IPS-15b (cell line): ENCODE data around the gene L3MBTL2.
A peak's percentile ranks its signal among the peaks of the same experiment; 100 is the strongest.

ENCODE experiments used
- H3K27me3 ChIP-seq: one replicate; pipeline ENCODE4 v1.6.1; 2013; ENCODE audit warnings: low read length; ENCODE audit not compliant: control insufficient read depth, insufficient read depth
- H3K36me3 ChIP-seq: one replicate; pipeline ENCODE4 v1.6.1; 2013; ENCODE audit warnings: low read length; ENCODE audit not compliant: control insufficient read depth, insufficient read depth
- H3K4me1 ChIP-seq: one replicate; pipeline ENCODE4 v1.6.1; 2013; ENCODE audit warnings: mild to moderate bottlenecking, low read length; ENCODE audit not compliant: control insufficient read depth, insufficient read depth
- H3K4me3 ChIP-seq: one replicate; pipeline ENCODE4 v1.5.1; 2013; ENCODE audit warnings: low read depth, low read length
- H3K9ac ChIP-seq: one replicate; pipeline ENCODE4 v1.6.1; 2013; ENCODE audit warnings: low read depth, mild to moderate bottlenecking, low read length
- H3K9me3 ChIP-seq: one replicate; pipeline ENCODE4 v1.6.1; 2013; ENCODE audit warnings: mild to moderate bottlenecking, low read length; ENCODE audit not compliant: control insufficient read depth, insufficient read depth

The L3MBTL2 gene

DNA sequence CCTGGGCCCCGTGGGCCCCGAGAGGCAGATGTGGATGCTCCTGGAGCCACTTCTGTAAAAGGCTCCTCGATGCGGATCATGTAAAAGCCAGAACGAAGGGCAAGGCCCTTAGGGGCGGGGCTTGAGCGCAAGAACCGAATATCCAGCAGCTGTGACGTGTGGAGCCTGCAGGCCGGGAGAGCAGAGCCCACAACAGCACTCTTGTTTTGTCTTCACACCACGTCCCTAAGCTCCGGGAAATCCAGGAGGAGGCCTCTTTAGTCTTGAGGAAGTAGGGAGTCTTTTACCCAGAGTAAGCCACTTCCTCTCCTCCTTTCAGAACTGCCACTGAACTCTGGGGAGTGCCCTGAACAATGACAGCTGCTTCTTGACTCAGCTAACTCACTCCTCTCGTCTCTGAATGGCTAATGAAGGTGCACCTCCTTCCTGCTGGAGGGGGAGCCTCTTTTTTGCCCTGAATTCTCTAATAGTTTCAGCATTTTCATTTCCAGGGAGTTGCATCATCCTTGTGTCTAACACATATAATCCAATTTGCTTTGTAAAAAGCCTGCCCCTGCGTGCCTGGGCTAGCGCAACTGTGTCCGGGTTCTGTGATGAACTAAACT lies 12.5 kb downstream of the L3MBTL2 start:
- H3K9me3 ChIP-seq, result no peaks in the 10 kb centered on the region
- H3K4me1 ChIP-seq, result peaks cover 10% of the 10 kb centered on the region
- no peak overlapping the region for H3K4me3 ChIP-seq
- H3K27me3 ChIP-seq, result no peaks in the 10 kb centered on the region
- peak overlapping the region; percentile 37 for H3K9ac ChIP-seq
- peaks cover 43% of the 10 kb centered on the region for H3K36me3 ChIP-seq

DNA sequence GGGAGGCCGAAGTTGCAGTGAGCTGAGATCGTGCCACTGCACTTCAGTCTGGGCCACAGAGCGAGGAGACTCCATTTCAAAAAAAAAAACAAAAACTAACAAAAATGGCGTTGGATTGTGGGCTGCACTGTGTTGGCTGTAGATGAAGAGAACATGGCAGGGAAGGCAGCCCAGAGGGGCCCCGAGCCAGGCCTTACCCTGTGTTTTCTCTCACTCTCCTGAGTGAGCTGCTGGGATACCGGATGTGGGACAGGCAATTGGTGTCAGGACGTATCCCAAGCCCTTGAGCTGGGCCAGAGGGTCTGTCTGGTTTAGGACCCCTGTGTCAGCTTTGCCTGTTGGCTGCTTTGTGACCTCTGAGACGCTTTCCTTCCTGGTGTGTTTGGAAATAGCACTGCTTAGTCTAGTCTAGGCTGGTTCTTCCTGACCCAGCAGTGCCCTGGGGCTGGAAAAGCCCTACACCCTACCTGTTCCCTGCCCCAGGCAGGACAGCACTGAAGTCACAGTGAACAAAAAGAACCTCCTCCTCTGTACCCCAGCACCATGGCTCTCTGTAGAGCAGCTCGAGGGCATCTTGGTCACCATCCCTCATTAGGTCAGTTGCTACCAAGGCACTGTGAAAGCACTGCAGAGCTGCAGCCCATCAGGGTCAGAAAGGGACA lies 17.9 kb downstream of the L3MBTL2 start:
- no peaks in the 10 kb centered on the region for H3K27me3 ChIP-seq
- H3K36me3 ChIP-seq, result peaks cover 65% of the 10 kb centered on the region

DNA sequence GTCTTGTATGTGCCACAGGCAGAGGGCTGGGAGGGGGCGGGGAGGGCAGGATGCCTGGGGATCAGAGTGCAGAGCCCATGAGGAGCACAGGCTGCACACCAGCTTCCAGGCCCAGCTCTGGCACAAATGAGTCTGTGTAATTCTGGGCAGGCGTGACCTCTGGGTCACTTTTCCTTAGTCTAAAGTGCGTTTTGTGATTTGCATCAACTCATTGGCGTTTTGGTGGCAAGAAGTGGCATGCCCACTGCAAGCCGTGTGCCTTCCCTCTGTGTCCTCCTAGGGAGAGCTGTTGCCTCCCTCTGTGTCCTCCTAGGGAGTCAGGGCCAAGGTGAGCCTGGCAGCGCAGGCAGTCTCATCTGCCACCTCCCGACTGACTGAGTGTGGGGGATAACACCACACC lies 18.4 kb downstream of the L3MBTL2 start:
- Histone ChIP-seq H3K9me3 (no peaks in the 10 kb centered on the region), H3K36me3 (peaks cover 66% of the 10 kb centered on the region), H3K4me1 (no peaks in the 10 kb centered on the region), H3K9ac (no peak overlapping the region), H3K4me3 (no peak overlapping the region), H3K27me3 (no peaks in the 10 kb centered on the region)

More for the DNA sequence above, 17.9 kb downstream of the L3MBTL2 start:
- no peak overlapping the region for H3K4me3 ChIP-seq
- no peaks in the 10 kb centered on the region for H3K9me3 ChIP-seq
- H3K9ac ChIP-seq, result no peak overlapping the region
- H3K4me1 ChIP-seq, result no peaks in the 10 kb centered on the region

DNA sequence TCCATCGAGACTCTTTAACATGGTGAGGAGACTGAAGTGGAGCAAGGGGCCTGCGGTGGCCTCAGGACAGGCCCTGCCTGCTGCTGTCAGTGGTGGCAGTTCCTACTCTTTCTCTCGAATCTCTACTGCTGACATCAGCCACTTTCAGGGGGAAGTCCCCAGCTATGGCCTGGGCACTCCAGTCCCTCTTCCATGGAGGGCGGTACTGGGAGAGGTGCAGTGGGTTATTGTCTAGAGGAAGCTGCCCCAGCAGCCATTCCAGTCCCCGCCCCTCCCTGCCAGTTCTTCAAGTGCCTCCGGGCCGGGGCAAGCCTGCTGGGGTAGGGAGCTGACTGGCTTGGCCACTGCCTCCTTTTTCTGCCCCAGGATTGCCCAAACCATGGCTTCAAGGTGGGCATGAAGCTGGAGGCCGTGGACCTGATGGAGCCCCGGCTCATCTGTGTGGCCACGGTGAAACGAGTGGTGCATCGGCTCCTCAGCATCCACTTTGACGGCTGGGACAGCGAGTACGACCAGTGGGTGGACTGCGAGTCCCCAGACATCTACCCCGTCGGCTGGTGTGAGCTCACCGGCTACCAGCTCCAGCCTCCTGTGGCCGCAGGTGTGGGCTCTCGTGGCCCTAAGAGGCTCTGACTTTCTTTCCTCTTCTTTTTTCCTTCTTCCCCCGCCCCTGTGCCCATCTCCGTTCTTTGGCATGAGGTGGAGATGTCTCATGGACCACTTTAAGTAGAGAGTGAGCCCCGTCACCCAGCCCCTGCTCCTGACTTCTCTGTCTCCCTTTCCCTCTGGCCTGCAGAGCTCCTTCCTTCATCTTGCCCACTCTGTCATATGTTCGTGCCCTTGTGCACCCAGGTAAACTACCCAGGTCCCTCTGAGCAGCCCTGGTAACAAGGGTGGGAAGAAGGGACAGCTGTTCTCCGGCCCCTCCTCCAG lies 21.9 kb downstream of the L3MBTL2 start:
- no peaks in the 10 kb centered on the region for H3K27me3 ChIP-seq
- no peak overlapping the region for H3K9ac ChIP-seq
- no peaks in the 10 kb centered on the region for H3K4me1 ChIP-seq
- H3K36me3 ChIP-seq, result peaks cover 64% of the 10 kb centered on the region
- no peak overlapping the region for H3K4me3 ChIP-seq
- no peaks in the 10 kb centered on the region for H3K9me3 ChIP-seq

DNA sequence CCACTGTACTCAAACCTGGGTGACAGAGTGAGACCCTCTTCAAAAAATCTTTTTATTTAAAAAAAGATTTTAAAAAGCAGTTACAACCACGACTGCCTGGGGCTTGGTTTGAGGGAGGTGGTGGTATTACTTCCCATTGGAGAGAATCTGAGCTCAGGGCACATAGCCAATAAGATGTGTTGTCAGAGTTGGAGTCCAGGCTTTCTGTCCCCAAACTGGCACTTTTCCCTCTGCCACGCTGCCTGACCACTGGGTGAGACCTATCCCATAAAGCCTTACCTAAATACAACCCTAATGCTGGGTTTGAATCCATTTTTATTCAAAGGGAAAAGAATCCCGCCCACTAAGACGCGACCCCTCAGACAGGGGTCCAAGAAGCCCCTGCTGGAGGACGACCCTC lies 24.1 kb downstream of the L3MBTL2 start:
- Histone ChIP-seq H3K27me3 (no peaks in the 10 kb centered on the region), H3K4me3 (no peak overlapping the region), H3K9me3 (no peaks in the 10 kb centered on the region), H3K36me3 (peaks cover 44% of the 10 kb centered on the region), H3K9ac (no peak overlapping the region), H3K4me1 (no peaks in the 10 kb centered on the region)

DNA sequence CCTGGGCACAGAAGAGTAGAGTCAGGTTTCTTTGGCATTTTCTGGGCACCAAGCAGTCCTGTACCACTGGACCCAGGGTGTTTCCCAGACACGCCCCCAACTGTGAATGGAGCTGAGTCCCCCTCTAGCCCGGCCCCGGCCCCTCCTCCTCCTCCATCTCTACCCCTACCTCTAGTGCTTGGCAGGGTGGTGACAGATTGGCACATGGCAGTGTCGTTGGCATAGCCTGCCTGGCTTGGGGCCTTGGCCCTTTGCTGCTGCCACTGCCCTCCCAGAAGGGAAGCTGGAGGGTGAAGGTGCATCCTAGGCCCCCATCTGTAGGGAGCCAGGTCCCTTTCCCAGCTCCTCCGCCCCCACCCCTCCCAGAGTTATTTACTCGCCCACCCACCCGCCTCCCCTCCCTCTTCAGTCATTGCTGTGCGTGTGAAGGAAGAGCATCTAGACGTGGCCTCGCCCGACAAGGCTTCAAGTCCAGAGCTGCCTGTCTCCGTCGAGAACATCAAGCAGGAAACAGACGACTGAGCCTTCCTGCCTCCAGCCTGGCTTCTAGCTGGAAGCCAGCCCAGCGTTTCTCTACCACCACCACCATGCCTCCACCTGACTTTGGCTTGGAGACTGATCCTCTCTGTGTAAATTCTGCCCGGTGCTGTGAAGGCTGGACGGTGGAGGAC lies 24.8 kb downstream of the L3MBTL2 start:
- H3K9ac ChIP-seq, result no peak overlapping the region
- H3K4me3 ChIP-seq, result no peak overlapping the region
- no peaks in the 10 kb centered on the region for H3K9me3 ChIP-seq
- H3K36me3 ChIP-seq, result peaks cover 39% of the 10 kb centered on the region
- no peaks in the 10 kb centered on the region for H3K27me3 ChIP-seq
- H3K4me1 ChIP-seq, result no peaks in the 10 kb centered on the region

DNA sequence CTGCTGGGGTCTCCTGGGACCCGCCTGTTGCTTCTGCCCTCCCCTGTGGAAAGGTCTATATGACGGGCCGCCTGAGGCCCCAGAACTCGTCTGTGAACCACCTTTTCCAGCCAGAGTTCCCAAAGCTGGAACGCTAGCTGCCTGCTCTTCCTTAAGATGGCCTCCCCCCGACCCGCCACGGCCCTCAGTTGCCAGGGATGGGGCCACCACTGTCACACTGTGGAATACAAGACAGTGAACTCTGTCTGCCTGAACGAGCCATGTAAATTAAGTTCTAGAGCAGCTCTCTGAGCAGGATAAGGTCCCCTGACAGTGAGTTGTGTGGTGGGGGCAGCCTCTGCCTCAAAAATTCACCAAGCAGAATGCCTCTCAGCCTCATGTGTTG lies 25.3 kb downstream of the L3MBTL2 start:
- Histone ChIP-seq H3K4me3 (no peak overlapping the region), H3K9me3 (no peaks in the 10 kb centered on the region), H3K36me3 (peaks cover 34% of the 10 kb centered on the region), H3K4me1 (no peaks in the 10 kb centered on the region), H3K27me3 (no peaks in the 10 kb centered on the region), H3K9ac (no peak overlapping the region)

DNA sequence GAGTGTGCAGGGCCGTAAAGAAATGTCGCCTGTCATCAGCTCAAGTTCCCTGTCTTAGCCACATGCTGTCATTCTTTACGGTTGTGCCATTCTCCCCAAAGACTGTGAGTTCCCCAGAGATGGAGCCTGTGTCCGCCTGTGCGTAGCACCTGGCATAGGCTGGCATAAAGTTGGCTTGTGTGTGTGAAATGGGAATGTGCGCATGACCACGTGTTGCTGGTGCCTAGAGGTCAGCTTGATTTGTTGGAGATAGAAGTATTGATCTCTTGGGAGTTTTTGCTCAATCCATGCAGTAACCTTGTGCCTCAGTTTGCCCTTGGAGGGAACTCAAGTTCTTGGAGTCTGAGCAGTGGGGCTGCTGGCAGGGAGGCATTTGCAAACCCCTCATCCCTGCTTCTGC lies 26.3 kb downstream of the L3MBTL2 start:
- no peaks in the 10 kb centered on the region for H3K9me3 ChIP-seq
- no peak overlapping the region for H3K9ac ChIP-seq
- H3K27me3 ChIP-seq, result no peaks in the 10 kb centered on the region
- H3K4me3 ChIP-seq, result no peak overlapping the region
- H3K4me1 ChIP-seq, result no peaks in the 10 kb centered on the region
- H3K36me3 ChIP-seq, result peaks cover 27% of the 10 kb centered on the region

DNA sequence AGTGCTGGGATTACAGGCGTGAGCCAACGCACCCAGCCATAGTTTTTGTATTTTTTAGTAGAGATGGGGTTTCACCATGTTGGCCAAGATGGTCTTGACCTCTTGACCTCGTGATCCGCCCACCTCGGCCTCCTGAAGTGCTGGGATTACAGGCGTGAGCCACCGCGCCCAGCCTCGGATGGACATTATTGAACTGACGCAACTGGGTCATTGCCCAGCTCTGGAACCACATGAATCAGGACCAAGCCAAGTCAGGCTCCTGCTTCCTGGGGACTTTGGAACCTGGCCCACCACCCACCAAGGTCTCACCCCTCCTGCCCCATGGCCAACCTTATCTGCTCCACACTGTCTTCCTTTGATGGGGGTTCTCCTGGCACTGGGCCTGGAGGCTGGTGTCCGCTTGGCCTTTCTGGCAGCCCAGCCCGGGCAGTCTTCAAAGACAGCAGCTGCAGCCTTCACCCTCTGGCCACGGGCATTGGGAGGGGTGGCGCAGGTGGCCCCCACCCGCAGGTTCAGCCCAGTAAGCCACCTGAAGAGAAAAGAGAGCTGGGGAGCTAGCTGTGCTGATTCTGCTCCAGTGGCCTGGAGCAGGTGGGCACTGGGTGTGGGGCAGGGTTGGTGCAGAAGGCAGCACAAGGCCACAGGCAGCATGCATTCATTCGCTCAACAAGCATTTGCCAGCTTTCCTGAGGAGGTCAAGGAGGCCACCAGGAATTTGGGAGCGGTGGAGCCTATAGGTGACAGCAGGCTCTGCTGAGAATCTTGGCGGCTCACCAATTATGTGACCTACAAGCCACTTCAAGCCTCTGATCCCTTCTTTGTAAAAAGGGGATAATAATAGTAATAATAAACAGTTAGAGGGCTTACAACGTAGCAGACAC lies 29.9 kb downstream of the L3MBTL2 start:
- Histone ChIP-seq H3K9me3 (no peaks in the 10 kb centered on the region), H3K36me3 (peaks cover 3% of the 10 kb centered on the region), H3K9ac (no peak overlapping the region), H3K4me1 (no peaks in the 10 kb centered on the region), H3K27me3 (no peaks in the 10 kb centered on the region), H3K4me3 (no peak overlapping the region)

GRCh38 chr22:41237036-41237706 lies 32.1 kb downstream of the L3MBTL2 start:
- H3K36me3 ChIP-seq, result no peaks in the 10 kb centered on the region
- no peaks in the 10 kb centered on the region for H3K4me1 ChIP-seq
- H3K9ac ChIP-seq, result peak overlapping the region; percentile 4
- H3K27me3 ChIP-seq, result no peaks in the 10 kb centered on the region
- H3K9me3 ChIP-seq, result no peaks in the 10 kb centered on the region
- no peak overlapping the region for H3K4me3 ChIP-seq
